OCI-LY7 (cell line): Measurements from ENCODE around the gene HINT1.

Experiments used
- CTCF ChIP-seq: fragments of 200-600 bp; sonication (generic); conservative IDR thresholded peaks from 2 replicates; pipeline ENCODE4 v1.5.1; 2014; ENCODE audit warnings: mild to moderate bottlenecking, antibody characterized with exemption, low read length, moderate library complexity, mixed read lengths
- EZH2phosphoT487 ChIP-seq: fragments of 200-600 bp; sonication (generic); IDR thresholded peaks from 2 replicates; pipeline ENCODE4 v1.6.1; 2018; ENCODE audit warnings: low read depth, borderline replicate concordance, mild to moderate bottlenecking, mixed run types, antibody characterized with exemption, low read length, moderate library complexity, mixed read lengths

- TF ChIP-seq CTCF (no peak), EZH2phosphoT487 (no peak)
Measured at GRCh38 chr5:131196331-131196730, 31.3 kb upstream of the HINT1 start.
